GM12873 (cell line): ENCODE measurements around the gene GPR161.
A peak's percentile ranks its signal among the peaks of the same experiment; 100 is the strongest.

Experiments used
- TF ChIP-seq, protein P1 (sequence below): IDR thresholded peaks from 2 replicates; pipeline ENCODE4 v1.5.1; 2012; ENCODE audit warnings: low read depth, mild to moderate bottlenecking, moderate library complexity, low read length, control low read depth; ENCODE audit not compliant: insufficient read depth; ENCODE audit errors: missing control alignments

GPR161 gene, protein sequence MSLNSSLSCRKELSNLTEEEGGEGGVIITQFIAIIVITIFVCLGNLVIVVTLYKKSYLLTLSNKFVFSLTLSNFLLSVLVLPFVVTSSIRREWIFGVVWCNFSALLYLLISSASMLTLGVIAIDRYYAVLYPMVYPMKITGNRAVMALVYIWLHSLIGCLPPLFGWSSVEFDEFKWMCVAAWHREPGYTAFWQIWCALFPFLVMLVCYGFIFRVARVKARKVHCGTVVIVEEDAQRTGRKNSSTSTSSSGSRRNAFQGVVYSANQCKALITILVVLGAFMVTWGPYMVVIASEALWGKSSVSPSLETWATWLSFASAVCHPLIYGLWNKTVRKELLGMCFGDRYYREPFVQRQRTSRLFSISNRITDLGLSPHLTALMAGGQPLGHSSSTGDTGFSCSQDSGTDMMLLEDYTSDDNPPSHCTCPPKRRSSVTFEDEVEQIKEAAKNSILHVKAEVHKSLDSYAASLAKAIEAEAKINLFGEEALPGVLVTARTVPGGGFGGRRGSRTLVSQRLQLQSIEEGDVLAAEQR

DNA sequence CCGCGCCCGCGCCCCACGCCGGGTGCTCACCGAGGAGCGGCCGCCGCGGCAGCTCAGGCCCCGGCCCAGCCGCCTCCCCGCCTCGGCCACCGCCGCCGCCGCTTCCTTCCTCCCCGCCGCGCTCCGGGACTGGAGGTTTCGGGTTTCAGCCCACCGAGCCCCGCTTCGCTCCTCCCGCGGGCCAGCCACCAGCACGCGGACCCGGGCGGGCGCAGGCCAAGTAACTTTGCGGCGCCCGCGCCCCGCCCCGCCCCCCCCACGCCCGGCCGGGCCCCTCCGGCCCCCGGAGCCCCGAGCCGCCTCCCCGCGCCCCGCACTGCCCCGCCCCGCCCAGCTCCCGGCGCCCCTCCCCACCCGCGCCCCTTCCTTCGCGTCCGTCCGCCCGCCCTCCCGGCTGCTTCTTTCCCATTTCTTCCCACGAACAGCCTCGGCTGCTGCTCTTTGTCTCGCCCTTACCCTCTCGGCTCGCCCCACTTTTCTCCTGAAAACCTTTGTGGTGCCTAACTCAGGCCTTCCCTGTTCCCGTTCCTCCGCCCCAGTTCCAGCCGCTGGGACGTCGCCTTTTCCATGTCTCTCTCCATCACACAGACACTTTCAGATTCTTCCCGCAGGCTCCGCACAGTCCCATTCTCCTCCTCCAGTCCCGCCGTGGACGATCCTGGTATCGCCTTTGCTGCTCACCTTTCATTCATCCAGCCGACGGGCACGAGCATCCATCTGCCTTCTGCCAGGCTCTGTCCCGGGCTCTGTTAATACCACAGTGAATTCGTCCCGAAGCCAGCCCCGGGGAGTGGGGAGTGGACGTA lies at the start of gene GPR161:
Gene GPR161 (minus strand): TSS at position 222 of the 806 bp plus-strand sequence. CDS start 32,080 bp downstream, outside the sequence.
- TF ChIP-seq, protein P1, sequence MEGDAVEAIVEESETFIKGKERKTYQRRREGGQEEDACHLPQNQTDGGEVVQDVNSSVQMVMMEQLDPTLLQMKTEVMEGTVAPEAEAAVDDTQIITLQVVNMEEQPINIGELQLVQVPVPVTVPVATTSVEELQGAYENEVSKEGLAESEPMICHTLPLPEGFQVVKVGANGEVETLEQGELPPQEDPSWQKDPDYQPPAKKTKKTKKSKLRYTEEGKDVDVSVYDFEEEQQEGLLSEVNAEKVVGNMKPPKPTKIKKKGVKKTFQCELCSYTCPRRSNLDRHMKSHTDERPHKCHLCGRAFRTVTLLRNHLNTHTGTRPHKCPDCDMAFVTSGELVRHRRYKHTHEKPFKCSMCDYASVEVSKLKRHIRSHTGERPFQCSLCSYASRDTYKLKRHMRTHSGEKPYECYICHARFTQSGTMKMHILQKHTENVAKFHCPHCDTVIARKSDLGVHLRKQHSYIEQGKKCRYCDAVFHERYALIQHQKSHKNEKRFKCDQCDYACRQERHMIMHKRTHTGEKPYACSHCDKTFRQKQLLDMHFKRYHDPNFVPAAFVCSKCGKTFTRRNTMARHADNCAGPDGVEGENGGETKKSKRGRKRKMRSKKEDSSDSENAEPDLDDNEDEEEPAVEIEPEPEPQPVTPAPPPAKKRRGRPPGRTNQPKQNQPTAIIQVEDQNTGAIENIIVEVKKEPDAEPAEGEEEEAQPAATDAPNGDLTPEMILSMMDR, result no peak

DNA sequence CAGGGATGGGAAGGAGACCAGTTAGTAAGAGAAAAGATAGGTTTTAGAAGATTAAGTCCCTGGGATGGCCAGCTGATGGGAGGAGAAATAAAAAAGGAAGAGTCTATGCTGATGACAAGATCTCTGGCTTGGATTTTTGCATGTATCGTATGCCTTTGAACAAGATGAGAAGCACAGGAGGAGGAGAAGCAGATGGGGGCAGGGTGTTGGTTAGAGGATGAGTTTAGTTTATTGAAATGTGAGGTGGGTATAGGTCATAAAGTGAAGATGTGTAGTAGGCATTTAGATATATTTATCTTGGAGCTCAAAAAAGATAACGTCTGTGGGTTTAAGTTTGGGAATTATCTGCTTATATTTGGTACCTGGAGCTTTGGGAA lies 43.4 kb upstream of the GPR161 start:
- TF ChIP-seq, protein P1, result no peak

DNA sequence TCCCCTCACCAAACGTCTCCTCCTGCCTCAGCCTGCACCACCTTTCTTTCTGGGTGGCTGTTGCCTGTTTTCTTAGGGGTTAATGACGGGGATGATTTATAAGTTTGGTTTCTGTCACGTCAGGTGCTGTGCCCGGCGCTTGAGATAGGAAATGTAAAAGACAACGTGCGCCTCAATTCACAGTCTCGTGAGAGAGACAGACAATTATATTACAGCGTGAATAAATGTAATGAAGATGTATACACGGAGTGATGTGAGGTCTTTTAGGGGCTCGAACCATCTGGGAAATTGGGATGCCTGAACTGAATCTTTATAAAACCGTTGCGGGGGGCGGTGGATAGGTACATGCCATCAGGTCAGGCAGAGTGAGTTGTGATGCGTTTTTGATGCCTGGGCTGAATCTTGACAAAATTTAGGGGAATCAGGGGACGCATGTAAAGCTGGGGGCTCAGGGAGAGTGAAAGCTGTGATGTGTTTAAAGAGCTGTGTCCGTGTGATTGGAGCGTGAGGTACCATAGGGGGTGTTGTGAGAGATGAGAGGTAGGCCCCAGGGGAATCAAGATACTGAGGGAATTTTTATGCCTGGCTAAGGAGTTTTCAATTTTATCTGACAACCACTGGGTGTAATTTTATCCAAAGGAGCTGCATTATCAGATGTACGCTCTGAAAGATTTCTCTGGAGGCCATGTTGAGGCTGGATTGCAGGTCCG lies 42.9 kb upstream of the GPR161 start:
- TF ChIP-seq, protein P1, result no peak

DNA sequence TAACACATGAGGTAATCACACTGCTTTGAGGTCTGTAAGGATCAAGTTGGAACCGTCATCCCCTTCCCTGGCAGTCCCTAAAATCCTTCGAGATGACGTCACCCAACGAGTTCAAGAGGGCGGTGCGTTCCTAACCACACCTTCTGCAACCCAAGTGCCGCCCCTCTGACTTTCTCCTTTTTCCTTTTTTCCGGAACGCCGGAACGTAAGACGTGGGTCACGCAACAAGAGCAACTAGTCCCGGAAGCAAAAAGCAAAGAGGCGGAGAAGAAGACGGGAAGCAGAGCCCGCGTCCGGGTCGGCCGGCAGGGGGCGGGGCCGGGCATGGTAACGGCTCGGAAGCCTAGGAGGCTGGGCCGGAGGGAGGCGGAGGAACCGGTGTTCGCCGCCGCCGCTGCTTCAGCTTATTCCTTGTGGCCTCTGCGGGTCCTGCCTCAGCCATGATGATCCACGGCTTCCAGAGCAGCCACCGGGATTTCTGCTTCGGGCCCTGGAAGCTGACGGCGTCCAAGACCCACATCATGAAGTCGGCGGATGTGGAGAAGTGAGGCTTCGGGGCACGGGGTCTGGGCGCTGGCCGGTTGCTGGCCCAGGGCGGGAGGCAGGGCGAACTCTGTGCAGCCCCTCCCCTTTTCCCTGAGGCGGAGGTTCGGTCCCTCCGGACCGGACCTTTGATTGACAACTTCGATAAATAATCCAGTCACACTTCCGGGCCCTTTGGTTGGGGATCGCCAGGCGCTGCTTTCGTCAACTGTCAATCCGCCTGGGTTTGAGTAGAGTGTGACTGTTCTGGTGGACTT lies 42.1 kb upstream of the GPR161 start, which contains the start of gene TIPRL:
Gene TIPRL (plus strand): TSS at position 325 of the 800 bp plus-strand sequence. CDS start 116 bp downstream, at position 441.
- TF ChIP-seq, protein P1, result peak; percentile 61

DNA sequence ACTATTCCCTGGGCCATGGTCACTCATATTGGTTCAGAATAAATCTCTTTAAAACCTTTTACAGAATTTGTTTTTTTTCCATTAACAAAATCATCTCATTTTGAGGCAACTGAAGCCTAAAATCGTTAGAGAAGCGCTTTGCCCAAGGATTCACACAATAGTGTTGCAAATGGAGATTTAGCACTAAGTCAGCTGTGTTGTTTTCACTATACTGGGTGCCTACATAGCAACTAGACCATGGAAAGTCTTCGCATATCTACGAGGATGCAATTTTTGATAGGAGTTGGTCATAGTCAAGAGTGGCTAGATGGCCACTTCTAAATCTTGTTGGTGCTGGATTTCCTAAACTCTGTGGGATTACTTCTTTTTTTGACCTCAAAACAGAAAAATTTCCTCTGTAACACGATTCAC lies 41.5 kb upstream of the GPR161 start:
- TF ChIP-seq, protein P1, result no peak

DNA sequence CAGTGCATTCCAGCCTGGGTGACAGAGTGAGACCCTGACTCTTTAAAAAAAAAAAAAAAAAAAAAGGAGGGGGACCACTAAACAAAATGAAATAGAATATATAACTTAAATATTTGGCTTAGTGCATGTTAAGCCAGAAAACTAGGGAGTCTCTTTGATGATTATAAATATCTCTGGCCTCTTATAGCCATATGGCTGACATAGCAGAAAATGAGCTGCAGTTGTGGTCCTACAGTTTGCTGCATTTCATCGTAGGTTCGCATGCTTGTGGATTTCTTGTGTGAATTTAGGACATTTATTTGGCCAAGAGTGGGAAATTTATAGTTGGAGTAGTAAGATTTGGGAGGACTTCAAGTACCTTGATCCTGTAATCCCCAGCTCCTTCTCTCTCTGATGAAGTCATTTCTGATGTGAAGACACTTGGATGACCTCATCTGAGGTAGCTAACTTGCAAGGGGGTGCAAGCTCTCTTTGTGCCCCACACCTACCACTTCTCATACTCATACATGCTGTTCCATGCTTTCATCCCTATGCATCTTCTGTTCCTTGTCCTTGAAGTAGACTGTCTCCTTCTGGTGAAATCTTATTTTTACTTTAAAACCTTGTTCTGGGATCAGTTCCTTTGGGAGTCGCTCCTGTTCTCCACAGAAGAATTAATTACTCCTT lies 35.7 kb upstream of the GPR161 start:
- TF ChIP-seq, protein P1, result no peak
